Stimulated activated CD4-positive, alpha-beta T cell treated with anti-CD3 and anti-CD28 coated beads, Interleukin-4, amount 100 ng/mL, for 24 hours (primary cell): ENCODE results near the gene MYADML2.

Experiments used
- DNase-seq: peaks from one replicate; pipeline ENCODE4 v3.0.0-alpha.2; 2020

Gene MYADML2

GRCh38 chr17:81908793-81909192 lies 38.2 kb downstream of the MYADML2 start:
- DNase-seq = no peak

GRCh38 chr17:81907219-81908145 lies 39.6 kb downstream of the MYADML2 start:
- no peak for DNase-seq

DNA sequence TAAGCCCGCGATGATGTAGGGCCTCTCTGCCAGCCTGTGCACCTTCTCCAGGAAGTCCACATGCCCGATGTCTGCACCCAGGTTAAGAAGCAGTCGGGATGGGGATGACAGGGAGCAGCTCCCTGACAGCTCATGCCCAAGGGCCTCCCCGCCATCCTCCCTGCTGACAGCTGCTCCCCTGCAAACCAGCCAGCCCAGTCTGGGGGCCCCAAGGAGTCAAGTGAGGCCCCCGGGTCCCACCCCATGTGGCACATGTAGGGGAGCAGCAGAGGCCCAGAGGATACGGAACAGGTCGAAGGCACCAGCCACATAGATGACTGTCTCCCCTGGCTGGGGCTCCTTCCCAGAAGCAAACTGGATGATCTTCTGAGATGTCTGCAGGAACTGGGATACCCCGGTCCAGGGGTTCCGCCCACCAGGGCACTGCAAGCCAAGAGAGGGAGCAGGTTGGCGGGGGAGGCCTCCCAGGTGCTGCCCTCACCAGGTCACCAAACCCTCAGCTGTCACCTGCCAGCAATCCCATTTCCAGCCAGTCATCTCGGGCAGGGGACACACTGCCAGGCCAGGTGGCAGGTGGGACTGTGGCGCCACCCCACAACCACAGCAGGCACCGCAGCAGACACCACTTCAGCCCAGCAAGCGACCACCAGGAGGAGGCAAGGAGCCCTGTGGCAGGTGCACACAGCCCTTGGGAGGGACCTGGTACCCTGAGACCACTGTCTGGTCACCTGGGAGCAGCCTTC lies 40.4 kb downstream of the MYADML2 start:
- no peak for DNase-seq

- no peak for DNase-seq
These were observed 41.0 kb downstream of the MYADML2 start for GRCh38 chr17:81905993-81906392.

- DNase-seq = no peak
These were observed 41.6 kb downstream of the MYADML2 start for GRCh38 chr17:81905424-81905875.

DNA sequence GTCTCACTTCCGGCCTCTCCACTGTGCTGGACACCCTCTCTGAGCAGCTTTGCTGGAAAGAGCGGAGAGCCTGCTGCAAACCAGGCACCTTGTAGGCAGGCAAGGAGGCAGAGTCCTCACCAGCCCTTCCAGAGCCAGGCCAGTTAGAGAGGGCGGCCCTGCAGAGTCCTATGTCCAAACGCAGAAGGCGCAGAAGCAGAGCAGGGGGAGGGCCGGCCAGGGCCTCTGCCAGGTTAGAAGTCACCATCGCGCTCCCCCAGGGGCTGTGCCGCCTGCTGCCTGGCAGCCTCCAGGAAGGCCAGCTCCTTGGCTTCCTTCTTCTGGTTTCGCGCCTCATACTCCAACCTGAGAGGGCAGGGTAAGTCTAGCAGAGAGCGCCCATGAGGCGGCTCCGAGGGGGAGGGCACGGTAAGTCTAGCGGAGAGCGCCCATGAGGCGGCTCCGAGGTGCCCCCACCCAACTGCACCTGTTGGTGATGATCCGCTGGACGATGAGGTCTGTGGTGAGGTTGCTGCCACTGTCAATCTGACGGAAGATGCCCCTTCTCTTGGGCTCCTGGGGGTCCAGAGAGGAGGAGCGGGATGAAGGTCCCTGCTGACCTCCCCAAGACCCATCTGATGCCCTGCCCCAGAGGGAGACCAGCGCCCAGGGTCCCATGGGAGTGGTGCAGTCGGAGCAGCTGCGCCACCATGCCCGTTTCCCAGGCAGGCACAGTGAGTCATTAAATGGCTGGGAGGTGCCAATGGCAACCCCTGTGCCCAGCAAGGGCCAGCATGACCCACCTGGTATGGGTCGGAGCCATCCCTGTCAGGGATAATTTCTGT lies 42.2 kb downstream of the MYADML2 start:
- no peak for DNase-seq

DNA sequence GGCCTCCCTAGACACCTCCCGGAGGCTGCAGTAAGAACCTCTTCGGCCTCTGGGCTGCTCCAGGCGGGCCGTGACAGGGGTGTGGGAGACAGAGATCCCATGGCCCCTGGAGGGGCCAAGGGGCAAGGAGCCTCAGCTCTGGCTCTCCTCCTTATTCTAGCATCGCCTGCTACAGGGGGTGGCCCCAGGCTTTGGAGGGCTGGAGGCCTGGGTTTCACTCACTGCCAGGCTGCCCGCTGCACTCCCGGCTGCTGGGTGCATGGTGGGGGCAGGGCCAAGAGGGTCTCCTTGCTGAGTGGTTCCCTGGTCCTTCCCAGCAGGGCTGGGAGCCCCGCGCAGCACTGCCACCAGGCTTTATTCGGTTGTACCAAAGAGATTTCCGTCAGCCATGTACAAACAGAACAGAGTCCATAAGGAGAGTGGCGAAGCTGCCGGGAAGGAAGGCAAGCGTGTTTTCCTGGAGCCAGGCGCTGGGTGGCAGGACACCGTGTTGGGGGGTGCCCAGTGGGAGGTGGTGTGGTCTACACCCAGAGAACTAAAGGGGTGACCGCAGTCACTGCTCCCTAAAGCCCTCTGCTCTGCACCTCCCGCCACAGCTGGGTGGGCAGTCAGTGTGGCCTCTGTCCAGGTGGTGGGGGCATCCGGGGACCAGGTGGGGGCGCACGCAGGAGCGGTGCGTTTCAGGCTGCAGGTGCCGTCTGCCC lies 43.0 kb downstream of the MYADML2 start:
- no peak for DNase-seq

DNA sequence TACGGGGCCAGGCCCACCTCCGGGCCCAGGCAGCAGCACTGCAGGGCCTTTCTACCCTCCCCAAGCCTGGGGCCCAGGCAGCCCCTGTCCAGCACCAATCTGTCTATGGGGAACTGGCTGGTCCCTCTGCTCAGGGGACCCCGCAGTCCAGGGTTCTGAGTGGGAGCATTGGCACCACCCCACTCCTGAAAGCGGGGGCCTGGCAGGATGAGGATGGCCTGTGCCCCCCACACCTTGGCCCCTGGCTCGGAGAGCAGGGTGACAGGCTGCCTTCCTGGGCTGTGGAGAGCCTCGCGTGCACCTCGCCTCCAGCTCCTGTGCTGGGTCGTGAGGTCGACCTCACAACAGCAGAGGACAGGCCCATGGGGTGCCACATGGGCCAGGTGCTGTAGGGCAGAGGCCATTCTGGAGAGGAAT lies 43.6 kb downstream of the MYADML2 start:
- no peak for DNase-seq

- DNase-seq = no peak
These were observed 44.2 kb downstream of the MYADML2 start for GRCh38 chr17:81902653-81903414.

GRCh38 chr17:81902023-81902652 lies 44.9 kb downstream of the MYADML2 start, which contains the start of gene NPB:
Gene NPB (plus strand): TSS chr17:81902238. CDS start chr17:81902278, 40 bp downstream.
- no peak for DNase-seq

GRCh38 chr17:81901167-81902022 lies 45.6 kb downstream of the MYADML2 start:
- DNase-seq = no peak

DNA sequence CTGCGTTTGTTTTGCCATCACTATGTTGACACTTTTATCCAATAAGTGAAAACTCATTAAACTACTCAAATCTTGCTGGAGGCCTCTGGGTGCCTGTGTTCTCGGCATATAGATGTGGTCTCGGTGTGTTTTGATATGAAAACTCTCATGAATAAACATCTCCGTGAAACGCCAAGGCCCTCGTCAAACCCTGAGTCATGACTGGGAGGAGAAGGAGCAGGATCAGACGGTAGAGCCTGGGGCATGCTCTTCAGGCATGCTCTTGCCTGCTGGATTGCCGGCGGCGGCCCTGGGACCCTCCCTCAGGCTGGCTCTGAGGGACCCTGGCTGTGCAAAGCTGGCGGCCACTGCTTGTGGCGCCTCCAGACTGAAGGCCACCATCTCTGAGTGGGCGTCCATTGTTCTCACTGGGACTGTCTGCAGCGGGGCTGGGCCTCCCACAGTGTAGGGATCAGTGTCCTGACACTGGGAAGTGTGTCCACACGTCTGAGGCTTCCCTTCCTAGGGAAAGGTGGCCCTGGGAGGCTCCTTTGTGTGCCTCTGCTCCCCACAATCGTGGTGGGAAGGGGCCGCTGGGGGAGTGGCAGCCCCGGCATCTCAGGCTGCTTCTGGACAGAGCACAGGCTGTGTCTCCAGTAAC lies 46.7 kb downstream of the MYADML2 start:
- DNase-seq = no peak

DNA sequence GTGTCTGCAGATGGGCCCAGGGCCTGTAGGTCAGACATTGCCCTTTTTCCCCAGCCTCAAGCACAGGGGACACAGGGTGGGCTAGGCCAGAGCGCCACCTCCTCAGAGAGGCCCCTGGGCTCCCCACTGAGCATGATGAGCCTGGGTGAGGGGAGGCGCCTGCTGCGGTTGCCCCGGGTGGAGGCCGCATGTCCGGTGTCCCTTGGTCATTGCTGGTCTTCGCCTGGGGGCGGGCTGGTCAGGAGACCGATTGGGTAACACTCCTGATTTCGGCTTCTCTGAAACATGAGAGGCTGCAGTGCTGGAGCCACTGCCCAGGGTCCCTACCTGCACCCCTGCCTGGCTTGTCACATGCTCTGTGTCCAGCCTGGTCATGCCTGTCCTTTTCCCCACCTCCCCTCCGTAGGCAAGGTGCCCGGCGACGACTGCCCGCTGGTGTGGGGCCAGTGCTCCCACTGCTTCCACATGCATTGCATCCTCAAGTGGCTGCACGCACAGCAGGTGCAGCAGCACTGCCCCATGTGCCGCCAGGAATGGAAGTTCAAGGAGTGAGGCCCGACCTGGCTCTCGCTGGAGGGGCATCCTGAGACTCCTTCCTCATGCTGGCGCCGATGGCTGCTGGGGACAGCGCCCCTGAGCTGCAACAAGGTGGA lies 47.4 kb downstream of the MYADML2 start:
- no peak for DNase-seq

- DNase-seq = no peak
These were observed 48.1 kb downstream of the MYADML2 start for GRCh38 chr17:81898885-81899284.

- DNase-seq = no peak
These were observed 48.8 kb downstream of the MYADML2 start for GRCh38 chr17:81898029-81898866.

DNA sequence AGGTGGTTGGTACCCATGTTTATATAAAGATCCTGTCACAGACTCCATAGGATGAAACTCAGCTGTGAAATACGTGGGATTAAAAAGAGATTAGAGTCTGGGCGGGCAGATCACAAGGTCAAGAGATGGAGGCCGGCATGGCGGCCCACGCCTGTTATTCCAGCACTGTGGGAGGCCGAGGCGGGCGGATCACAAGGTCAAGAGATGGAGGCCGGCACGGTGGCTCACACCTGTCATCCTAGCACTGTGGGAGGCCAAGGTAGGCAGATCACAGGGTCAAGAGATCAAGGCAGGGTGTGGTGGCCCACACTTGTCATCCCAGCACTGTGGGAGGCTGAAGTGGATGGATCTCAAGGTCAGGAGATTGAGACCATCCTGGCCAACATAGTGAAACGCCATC lies 51.6 kb downstream of the MYADML2 start:
- no peak for DNase-seq

GRCh38 chr17:81891303-81891552 lies 55.8 kb downstream of the MYADML2 start:
- DNase-seq = no peak
